HG03045 (cell line): ENCODE measurements around the gene KRTAP10-12.
"Not testable (repeated sequence)": the region's sequence is repeated elsewhere in the genome, so short reads cannot be mapped to it uniquely, and the experiment has no call there.

Experiments
- ATAC-seq: cut with Tn5 transposase; IDR thresholded peaks from one replicate; pipeline ENCODE4 v1.9.1; 2021; ENCODE audit warnings: mild to moderate bottlenecking, moderate library complexity; ENCODE audit not compliant: unreplicated experiment

KRTAP10-12 gene, protein sequence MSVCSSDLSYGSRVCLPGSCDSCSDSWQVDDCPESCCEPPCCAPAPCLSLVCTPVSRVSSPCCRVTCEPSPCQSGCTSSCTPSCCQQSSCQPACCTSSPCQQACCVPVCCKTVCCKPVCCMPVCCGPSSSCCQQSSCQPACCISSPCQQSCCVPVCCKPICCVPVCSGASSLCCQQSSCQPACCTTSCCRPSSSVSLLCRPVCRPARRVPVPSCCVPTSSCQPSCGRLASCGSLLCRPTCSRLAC

DNA sequence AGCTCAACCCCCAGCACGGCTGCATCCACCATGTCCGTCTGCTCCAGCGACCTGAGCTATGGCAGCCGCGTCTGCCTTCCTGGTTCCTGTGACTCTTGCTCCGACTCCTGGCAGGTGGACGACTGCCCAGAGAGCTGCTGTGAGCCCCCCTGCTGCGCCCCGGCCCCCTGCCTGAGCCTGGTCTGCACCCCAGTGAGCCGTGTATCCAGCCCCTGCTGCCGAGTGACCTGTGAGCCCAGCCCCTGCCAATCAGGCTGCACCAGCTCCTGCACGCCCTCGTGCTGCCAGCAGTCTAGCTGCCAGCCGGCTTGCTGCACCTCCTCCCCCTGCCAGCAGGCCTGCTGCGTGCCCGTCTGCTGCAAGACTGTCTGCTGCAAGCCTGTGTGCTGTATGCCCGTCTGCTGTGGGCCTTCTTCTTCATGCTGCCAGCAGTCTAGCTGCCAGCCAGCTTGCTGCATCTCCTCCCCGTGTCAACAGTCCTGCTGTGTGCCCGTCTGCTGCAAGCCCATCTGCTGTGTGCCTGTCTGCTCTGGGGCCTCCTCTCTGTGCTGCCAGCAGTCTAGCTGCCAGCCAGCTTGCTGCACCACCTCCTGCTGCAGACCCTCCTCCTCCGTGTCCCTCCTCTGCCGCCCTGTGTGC is at the start of gene KRTAP10-12:
KRTAP10-12 (plus strand) TSS at position 1 of the 639 bp plus-strand sequence; CDS start at position 31, 30 bp downstream.
- not testable (repeated sequence) for ATAC-seq

DNA sequence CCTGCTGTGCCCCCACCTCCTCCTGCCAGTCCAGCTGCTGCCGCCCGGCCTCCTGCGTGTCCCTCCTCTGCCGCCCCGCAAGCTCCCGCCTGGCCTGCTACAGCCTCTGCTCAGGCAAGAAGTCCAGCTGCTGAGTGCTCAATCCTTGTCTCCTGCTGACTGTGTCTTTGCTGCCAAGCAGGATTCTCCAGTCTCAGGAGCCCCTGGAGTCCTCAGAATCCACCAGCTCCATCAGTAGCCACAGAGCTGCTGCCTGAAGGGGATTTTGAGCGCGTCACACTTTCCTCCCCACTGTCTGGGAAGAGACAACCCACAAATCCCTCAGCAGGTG is 49.8 kb upstream of the KRTAP10-12 start:
- ATAC-seq = no peak

DNA sequence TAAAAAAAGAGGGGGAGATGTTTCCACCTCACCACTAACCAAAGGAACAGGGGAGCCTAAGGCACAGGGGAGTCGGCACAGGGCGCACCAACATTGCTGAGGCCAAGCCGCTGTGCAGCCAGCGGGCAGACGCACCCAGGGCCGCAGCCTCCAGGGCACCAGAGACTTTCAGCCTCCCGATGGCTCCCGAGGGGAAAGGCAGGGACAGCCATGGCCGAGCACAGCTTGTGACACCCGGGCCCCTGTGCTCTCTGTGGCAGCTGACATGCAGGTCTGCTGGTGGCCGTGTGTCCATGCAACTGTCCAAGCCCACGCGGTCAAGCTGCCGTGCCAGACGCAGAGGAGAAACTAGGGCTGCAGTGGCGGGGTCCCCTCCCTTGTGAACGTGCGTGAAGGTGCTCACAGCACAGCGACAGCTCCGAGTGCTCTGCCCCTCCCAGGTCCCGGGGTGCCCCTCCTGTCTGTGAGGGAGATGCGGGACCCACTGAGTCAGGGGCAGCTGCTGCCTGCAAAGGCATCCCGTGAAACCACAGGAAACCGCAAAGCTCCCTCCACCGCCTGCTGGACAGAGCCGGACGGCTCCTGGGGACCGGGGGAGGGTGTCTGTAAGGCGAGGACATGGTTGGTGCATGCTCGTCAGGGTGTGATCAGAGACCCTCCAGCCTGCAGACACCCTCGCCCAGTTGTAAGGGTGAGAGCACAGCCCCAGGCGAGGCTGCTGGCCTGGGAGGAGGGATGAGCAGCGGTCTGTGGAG is 48.2 kb upstream of the KRTAP10-12 start:
- ATAC-seq = no peak

DNA sequence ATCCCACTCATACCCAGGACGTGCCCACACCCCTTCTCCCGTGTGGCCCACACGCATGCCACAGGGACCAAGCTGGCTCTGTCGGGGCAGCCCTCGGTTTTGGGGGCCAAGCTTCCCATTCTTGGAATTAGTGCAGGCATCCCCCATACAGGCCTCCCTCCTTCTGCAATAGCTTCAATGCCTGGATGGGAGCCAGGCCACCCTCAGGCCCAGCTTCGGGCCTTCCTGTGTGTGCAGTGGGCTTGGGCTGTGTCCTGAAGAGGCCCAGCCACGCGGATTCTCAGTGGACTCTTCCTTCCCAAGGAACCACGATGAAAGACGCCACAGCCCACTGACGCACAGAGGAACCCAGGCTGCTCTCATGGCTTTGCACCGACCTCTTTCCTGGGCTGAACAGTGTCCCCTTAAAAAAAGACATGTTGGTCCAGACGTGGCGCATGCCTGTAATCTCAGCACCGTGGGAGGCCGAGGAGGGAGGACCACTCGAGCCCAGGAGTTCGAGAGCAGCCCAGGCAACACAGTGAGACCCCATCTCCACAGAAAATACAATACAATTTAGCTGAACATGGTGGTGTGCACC is 47.4 kb upstream of the KRTAP10-12 start:
- no peak for ATAC-seq

DNA sequence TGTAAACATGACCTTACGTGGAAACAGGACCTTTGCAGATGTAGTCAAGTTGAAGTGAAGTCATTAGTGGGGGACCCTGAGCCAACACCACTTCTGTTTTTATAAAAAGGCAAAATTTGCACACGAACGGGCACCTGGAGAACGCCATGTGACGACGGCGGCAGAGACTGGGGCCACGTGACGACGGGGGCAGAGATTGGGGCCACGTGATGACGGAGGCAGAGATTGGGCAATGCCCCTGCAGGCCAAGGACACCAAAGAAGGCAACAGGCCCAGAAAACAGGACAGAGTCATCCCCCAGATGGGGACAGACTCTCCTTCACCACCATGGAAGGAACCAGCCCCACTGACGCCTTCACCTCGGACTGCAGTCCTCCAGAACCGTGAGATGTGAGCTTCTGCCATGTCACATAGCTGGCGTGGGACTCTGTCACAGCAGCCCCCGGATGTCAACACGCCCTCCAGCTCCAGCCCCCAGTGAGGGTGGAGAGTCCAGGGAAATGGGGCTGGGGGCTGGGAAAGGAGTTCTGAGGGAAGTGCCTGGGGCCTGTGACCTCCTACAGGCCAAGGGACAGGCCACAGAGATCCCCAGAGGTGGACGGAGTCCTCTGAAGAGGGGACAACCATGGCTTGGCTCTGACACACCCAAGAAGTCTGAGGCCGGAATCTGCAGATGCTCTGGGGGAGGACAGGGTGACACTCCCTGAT is 46.6 kb upstream of the KRTAP10-12 start:
- ATAC-seq = no peak

DNA sequence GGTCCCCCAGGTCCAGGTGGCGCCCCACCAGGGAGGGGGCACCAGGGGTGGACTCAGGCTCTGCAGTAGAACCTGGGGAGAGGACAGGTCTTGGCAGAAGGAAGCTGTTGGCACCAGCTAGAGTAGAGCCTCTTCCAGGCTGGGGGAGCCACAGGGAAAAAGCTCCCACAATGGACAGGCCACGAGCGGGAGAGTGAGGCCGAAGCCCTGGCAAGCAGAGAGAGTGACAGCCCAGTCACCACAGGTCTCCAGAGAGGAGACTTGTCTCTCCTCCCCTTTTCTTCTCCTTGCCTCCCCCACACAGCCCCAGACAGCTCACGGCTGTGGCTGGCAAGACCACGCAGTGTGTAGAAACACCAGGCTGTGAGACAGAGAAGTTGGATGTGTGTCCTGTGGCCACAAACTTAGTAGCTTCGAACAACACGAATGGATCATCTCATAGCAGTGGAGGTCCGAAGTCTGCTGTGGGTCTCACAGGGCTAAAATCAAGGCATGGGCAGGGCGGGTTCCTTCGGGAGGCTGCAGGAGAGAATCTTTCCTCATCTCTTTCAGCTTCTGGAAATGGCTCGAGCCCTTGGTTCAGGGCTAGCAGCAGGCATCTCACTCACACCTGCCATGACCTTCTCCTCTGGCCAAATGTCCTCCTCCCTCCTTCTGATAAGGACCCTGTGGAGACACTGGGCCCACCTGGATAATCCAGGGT is 45.8 kb upstream of the KRTAP10-12 start:
- ATAC-seq = no peak

DNA sequence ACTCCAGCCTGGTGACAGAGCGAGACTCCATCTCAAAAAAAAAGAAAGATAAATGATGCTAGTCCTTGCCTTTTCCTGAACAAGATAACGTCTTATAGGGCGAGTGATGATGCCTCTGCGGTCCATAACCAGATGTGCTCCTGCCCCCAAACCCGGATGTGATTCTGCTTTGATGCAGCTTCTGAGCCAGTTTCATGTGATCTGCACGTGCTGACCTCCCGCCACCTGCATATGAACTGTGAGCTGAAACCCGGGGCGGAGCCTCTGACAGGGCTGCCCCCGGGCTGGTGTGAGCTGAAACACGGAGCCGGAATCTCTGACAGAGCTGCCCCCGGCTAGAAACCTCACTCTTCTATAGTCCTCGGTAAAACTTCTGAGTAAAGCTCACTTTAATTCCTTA is 43.8 kb upstream of the KRTAP10-12 start:
- ATAC-seq = no peak

DNA sequence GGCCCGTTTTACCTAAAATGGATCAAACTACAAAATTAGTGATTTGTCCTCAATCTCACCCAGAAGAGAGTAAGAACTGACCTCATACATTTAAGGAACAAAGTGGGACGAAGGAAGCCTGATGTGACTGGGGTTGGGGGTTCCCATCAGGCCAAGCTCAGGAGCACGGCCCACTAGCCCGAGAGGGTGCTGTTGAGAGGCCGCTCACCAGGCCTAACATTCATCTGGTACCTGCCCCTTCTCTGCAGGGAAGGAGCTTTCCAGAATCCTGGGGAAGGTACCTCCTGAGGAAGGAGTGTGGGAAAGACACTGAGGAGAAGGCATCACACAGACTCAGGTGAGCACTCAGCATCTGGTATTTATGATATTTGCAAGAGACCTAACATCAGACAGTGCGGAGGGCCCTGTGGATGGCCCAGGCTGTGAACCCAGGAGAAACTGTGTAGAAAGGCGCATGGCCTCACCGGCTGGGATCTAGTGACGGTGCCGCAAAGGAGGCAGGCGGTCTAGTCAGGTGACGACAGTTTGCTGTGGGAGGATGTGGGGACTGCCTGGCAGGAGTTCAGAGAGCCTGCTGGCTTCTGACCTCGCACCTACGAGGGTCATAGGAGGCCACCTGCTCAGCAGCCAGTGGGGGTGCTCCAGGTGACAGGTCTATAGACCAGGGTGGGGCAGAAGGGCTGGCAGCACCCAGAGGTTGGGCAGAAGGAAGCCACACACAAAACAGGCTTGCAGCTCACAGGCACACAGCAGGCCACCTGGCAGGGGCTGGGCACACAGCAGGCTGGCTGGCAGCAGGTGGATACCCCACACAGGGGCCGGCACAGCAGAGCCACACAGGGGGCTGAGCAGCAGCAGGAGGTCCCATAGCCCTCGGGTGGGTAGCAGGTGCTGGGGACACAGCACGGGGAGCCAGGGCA is 43.1 kb upstream of the KRTAP10-12 start:
- ATAC-seq = no peak

DNA sequence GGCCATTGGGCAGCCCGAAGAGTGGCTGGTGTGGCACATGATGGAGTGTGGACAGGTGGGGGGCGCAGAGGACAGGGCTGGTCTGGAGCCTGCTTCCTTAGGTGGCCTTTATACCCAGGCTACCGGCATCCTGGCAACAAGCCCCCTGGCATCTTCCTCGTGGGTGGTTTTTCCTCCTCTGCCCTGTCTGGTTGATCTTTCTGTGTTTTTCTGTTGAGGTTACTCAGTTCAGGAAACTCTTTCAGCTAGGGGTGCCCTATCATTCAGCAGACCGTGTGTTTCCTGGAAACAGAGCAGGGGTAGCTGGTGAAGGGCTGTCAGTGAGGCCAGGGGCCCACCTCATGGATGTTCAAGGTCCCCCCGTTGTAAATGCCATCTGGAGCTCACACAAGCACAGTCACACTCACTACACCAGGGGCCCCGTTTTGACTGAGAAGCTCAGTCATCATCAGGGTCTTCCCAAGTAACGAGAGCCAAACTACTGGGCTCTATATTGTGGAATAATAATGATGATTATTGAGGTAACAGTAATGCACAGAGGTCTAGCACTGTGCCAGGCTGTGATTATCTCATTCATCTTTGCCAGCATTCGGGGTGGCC is 42.3 kb upstream of the KRTAP10-12 start, which contains the start of gene KRTAP12-4:
KRTAP12-4 (minus strand) TSS at position 84 of the 600 bp plus-strand sequence; CDS start at position 39, 45 bp downstream.
- ATAC-seq = no peak

DNA sequence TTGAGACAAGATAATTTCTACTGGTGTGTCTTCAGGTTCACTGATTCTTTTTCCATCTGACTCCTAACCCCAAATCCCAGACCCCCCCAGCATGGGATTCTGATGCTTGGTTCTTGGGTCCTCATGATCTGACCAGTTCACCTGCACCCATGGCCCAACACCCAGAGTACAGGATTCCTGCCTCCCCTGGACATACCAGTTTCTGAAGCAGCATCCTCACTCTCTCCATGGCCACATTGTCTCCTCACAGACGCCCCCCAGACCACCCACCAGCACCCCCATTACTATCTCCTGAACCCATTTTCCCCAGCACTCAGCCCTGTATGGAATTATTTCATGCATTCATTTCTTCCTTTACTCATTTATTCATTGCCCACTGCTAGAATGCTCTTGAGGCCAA is 40.1 kb upstream of the KRTAP10-12 start:
- ATAC-seq = no peak

DNA sequence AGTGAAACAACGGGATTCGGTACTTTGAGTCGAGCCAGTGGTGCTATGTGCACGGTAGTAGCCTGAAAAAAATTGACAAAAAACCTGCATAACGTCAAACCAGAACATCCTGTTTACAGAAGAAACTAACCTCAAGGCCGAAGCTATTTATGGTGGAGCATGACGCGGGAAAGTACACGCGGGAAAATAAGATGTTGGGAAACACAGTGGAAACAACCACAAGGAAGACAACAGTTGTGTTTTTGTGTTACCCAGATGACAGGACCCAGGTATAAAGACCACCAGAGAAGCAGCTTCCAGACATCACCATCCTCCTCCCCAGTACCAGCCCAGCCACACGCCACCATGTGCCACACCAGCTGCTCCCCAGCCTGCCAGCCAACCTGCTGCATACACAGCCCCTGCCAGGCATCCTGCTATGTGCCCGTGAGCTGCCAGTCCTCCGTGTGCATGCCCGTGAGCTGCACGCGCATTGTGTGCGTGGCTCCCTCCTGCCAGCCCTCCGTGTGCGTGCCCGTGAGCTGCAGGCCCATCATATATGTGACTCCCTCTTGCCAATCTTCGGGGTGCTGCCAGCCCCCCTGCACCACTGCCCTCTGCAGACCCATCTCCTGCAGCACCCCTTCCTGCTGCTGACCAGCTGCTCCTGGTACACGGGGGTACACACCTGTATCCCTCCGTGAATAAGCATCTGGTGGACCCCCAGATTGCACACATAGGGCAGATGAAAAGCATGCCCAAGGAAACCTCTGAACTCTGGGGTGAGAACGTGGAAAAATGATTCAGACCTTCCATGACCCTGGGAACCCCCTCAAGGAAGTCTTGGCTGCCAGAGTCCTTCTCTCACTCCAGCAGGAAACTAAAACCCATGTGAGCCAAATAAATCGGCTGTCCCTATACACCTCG is 39.1 kb upstream of the KRTAP10-12 start, which contains the start of gene KRTAP12-3:
KRTAP12-3 (plus strand) TSS at position 298 of the 906 bp plus-strand sequence; CDS start at position 346, 48 bp downstream.
- ATAC-seq = no peak

DNA sequence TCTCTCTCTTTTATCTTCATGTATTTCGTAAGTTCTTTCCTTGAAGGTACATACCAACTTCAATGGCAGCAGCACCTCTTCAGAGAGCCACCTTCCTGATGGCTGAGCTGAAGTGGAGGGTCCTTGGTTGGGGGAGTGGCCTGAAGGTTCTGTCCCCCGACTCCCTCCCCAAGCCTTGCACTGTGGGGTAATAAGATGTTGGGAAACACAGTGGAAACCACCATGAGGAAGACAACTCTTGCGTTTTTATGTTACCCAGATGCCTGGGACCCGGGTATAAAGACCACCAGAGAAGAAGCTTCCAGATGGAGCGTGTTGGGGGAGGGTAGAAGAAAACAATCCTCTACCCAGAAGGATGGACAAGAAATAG is 38.4 kb upstream of the KRTAP10-12 start:
- ATAC-seq = no peak

DNA sequence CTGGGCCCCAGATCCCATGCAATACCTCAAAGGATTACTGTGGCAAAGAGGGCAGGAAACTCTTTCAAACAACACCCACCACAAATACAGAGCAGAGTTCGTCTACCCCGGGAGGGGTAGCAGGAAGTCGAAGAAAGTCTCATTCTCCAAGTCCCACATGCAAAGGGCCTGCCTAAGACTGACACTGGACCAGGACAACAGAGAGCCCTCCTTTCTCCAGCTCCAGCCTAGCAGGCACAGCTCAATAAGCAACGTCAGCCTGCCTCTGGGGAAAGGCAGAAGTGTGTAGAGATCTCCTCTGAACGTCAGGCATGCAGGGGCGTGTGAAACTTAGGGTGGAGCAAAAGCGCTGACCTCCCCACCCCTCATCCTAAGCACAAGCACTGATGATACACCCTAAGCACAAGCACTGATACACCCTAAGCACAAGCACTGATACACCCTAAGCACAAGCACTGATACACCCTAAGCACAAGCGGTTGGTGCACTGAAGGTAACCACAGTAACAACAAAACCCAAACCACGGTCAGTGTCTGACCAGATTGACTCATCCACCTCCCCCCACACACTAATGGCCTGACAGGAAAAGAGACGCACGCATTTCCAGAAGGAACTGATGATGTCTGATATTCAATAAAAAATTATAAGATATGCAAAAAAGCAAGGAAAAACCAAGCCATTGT is 37.9 kb upstream of the KRTAP10-12 start:
- no peak for ATAC-seq

DNA sequence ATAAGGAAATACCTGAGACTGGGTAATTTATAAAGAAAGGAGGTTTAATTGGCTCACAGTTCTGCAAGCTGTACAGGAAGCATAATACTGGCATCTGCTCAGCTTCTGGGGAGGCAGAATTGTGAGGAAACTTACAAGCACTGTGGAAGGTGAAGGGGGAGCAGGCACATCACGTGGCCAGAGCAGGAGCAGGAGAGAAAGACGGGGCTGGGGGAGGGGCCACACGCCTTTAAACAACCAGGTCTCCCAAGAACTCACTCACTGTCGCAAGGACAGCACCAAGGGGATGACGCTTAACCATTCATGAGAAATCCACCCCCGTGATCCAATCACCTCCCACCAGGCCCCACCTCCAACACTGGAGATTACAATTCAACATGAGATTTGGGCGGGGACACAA is 35.4 kb upstream of the KRTAP10-12 start:
- ATAC-seq = not testable (repeated sequence)

DNA sequence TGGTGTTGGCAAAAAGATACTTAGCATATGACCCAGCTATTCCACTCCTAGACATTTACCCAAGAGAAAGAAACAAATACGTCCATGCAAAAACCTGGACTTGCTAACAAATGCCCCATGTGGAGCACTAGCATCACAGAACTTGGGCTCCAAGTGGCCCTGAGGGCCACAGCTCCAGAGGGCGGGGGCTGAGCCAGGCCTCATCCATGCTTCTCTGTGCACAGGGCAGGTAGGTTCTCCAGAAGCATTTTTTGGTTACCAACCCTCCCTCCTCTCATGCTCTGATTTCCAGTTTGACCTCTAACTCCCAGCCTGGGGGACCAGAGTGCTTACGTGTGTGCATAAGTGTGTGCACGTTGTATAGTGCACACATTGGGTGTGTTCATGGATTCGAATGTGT is 32.3 kb upstream of the KRTAP10-12 start:
- no peak for ATAC-seq

DNA sequence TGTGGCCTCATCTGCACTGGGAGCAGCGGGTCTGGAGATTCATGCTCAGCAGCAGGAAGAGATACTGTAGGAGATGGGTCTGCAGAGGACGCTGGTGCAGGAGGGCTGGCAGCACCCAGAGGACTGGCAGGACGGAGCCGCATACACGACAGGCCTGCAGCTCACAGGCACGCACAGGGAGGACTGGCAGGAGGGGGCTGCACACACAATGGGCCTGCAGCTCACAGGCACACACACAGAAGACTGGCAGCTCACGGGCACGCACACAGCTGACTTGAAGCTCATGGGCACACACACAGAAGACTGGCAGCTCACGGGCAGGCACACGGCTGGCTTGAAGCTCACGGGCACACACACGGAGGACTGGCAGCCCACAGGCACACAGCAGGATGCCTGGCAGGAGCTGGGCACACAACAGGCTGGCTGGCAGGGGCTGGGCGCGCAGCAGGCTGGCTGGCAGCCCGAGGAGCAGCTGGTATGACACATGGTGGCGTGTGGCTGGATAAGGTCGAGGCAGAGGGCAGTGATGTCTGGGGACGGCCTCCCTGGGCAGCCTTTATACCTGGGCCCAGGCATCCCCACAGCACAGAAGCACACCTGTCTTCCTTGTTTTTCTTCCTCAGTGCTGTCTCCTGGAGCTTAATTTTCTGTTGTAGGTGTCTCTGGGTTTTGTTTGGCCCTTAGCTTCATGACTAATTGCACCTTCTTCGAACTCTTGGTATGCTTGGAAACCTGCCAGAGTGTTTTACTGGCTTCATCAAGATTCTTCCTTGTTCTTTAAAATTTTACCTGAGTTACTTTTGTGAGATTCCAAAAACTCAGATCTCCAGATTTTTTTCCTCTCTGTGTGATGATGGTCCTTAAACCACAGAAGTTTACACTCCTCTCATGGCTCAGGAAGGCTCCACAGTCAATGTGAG is 30.3 kb upstream of the KRTAP10-12 start, which contains the start of gene KRTAP12-2:
KRTAP12-2 (minus strand) TSS at position 527 of the 920 bp plus-strand sequence; CDS start at position 486, 41 bp downstream.
- no peak for ATAC-seq
